ENCODE results near the gene RGL2.

Gene RGL2

DNA sequence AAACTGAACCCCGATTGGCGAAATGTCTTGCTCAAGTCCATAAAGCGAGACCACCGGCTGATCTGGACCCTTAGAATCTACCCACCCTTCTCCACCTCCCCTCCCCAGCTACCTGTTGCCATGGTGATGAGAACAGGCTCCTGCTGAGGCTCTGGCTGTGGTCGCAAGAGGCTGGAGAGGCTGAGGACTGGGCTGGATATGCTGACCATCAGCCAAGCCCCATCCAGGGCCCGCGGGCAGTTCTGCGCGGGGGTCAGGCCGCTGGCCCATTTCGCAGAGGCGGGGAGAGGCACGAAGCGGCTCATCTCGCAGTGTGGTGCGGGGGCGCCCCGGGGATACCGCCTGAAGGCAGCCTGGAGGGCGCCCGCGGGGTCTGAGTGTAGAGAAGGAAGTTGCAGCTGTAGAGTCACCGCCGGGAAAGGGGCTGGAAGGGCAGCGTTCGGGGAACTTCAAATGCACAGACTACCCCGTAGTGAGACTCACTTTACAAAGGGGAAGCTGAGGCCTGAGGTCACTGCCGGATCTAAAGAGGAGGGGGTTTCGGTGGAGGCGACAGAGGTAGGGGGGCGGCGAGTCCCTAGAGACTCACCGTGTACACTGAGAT lies 14.5 kb upstream of the RGL2 start:
- Mint-ChIP-seq H3K27ac (peak overlapping the region; percentile 96), H3K36me3 (ENCODE audit: low read depth) (peaks cover 47% of the 10 kb centered on the region), H3K27me3 (ENCODE audit: low read depth) (no peaks in the 10 kb centered on the region), H3K9me3 (no peaks in the 10 kb centered on the region), H3K4me3 (peak overlapping the region; percentile 95), H3K4me1 (ENCODE audit: low read depth) (peaks cover 40% of the 10 kb centered on the region)
- peak; percentile 53 for DNase-seq (ENCODE audit: low spot score)

DNA sequence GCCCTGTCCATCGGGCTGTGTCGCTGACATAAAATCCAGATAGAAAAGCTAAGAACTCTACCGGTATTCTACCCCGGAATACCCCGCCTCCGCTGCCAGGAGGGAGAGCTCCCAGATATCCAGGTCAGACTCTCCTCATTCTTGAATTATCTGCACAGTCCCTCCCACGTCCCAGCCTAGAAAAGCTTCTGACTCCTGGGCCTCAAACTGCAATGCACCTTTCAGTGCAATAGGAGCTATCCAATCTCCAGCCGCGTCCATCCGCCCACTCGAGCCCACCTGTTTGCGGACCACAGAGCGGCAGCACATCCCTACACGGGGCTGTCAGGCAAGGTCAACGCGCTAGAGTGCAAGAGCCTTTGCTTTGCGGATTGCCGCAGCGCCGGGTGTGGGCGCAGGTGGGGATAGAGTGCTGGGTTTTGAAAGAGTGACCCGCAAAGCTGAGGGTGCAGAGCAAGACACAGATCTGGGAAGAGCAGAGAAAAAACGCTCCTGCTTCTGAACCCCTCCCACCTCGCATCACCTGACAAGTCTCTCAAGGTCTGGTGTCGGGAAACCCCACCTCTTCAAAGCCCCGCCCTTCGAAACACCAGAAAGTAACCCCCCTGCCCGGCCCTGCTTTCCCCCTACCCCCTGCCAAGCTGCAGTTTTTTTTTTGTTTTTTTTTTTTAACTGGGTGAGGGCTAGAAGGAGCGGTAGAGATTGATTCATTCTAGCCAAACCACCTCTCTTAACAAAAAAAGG lies 13.8 kb upstream of the RGL2 start:
- peaks cover 37% of the 10 kb centered on the region for H3K4me1 Mint-ChIP-seq (ENCODE audit: low read depth)
- peaks cover 44% of the 10 kb centered on the region for H3K36me3 Mint-ChIP-seq (ENCODE audit: low read depth)
- H3K9me3 Mint-ChIP-seq: no peaks in the 10 kb centered on the region

DNA sequence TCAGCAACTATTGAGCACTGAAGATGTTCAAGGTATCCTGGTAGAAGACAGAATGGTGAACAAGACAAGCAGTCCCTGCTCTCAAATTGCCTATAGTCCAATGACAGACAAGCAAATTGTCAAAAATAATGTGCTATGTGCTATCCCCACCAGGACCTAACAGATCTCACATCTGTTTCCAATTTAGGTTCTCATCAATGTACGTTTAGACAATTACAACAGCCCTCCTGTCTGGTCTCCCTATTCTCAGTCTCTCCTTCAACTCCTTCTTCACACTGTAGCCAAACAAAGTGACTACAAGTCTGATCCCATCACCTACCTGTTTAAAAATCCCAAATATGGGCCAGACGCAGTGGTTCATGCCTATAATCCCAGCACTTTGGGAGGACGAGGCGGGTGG lies 7.6 kb upstream of the RGL2 start:
- Mint-ChIP-seq H3K9me3 (no peaks in the 10 kb centered on the region), H3K27me3 (ENCODE audit: low read depth) (no peaks in the 10 kb centered on the region), H3K27ac (peak overlapping the region; percentile 2), H3K4me1 (ENCODE audit: low read depth) (peaks cover 21% of the 10 kb centered on the region), H3K36me3 (ENCODE audit: low read depth) (peaks cover 44% of the 10 kb centered on the region), H3K4me3 (no peak overlapping the region)
- no peak for DNase-seq (ENCODE audit: low spot score)

More for the DNA sequence above, 13.8 kb upstream of the RGL2 start:
- Mint-ChIP-seq H3K27ac (peak overlapping the region; percentile 96), H3K4me3 (peak overlapping the region; percentile 95), H3K27me3 (ENCODE audit: low read depth) (no peaks in the 10 kb centered on the region)
- DNase-seq (ENCODE audit: low spot score): peak; percentile 78

DNA sequence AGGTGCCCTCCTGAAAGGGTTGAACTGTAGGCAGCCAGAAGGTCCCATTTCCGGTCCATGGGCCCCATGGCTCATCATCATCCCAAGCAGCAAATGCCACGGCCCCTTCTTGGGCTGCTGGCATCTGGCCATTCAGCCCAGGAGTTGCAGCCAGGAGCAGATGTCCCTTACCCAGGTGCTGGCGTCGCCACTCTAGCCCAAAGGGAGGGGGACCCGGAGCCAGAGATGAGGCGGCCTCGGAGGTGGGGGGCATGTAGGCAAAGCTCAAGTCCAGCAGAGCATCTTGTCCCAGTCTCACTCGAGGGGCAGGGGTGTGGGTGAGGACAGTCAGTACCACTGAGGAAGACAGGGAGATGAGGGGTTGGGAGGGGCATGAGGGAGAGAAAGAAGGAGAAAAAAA lies 6.3 kb upstream of the RGL2 start:
- peaks cover 49% of the 10 kb centered on the region for H3K36me3 Mint-ChIP-seq (ENCODE audit: low read depth)
- H3K27ac Mint-ChIP-seq: no peak overlapping the region
- no peak overlapping the region for H3K4me3 Mint-ChIP-seq
- H3K9me3 Mint-ChIP-seq: no peaks in the 10 kb centered on the region
- H3K27me3 Mint-ChIP-seq (ENCODE audit: low read depth): no peaks in the 10 kb centered on the region
- no peak for DNase-seq (ENCODE audit: low spot score)
- peaks cover 23% of the 10 kb centered on the region for H3K4me1 Mint-ChIP-seq (ENCODE audit: low read depth)

DNA sequence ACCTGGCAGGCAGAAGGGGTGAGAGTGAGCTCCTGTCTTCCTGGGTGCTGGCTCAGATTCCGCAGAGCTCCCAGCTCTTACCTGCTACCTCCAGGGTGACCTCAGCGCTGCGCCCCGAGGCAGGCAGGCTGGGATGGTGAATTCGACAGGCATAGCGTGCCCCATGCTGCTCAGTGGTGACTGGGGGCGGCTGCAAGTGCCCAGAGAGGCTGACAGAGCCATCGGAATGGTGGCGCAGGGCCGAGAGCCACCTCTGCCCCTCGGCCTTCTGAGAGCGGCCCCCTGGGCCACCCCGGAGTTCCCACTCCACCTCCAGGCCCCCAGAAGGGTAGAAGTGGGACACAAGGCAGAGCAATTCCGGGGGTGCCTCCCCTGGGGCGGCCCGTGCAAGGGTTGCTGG lies 5.5 kb upstream of the RGL2 start:
- H3K36me3 Mint-ChIP-seq (ENCODE audit: low read depth): peaks cover 57% of the 10 kb centered on the region
- H3K27ac Mint-ChIP-seq: no peak overlapping the region

DNA sequence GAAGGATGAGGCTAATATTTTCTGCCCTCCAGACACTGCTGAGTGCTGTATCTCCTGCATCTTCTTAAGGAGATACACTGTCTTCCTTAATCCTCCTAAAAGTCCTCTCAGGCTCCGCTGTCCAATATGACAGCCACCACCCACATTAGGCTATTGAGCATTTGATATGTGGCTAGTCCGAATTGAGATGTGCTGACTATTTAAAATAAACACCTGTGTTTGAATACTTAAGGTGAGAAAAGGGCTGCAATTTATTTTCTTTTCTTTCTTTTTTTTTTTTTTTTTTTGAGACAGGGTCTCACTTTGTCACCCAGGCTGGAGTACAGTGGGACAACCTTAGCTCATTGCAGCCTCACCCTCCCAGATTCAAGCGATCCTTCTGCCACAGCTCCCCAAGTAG lies 3.1 kb upstream of the RGL2 start:
- peaks cover 3% of the 10 kb centered on the region for H3K27me3 Mint-ChIP-seq (ENCODE audit: low read depth)

More for the DNA sequence above, 5.5 kb upstream of the RGL2 start:
- Mint-ChIP-seq H3K4me1 (ENCODE audit: low read depth) (peaks cover 28% of the 10 kb centered on the region), H3K4me3 (no peak overlapping the region), H3K27me3 (ENCODE audit: low read depth) (no peaks in the 10 kb centered on the region), H3K9me3 (no peaks in the 10 kb centered on the region)
- DNase-seq (ENCODE audit: low spot score): no peak

DNA sequence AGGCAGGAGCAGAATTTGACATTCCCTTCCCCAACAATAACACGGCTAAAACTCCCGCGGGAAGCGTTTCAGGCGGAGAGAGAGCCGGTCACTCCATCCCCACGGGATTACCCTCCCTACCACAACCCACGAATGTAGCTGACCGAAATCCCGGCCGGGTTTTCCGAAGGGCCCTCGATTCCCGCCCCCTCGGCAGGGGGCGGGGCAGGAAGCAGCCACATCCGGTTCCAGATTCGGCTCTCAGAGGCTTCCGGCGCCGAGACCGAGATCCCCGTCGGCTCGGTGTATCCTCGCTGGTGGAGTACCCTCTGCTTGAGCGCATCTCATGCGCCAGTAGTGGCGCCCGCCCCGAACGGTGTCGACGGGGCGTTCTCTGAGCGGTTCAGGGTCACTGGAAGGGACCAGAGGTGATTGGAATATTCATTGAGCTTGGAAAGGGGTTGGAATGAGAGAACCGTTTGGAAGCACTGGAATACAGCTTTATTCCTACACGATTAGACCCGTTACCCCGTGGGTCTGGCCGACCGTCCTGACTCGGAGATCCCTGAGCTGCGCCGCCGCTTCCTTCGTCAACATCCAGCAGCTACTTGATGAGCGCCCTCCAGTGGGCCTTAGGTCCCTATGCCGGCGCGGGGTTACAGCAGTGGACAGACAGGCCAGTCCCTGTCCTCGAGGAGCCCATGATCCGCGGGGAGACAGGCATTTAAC lies 649 bp upstream of the RGL2 start:
- Mint-ChIP-seq H3K4me1 (ENCODE audit: low read depth) (peaks cover 21% of the 10 kb centered on the region), H3K4me3 (peak overlapping the region; percentile 97), H3K27ac (peak overlapping the region; percentile 99), H3K36me3 (ENCODE audit: low read depth) (peaks cover 37% of the 10 kb centered on the region), H3K27me3 (ENCODE audit: low read depth) (peaks cover 3% of the 10 kb centered on the region), H3K9me3 (no peaks in the 10 kb centered on the region)
- peak; percentile 94 for DNase-seq (ENCODE audit: low spot score)

More for the DNA sequence above, 3.1 kb upstream of the RGL2 start:
- H3K27ac Mint-ChIP-seq: no peak overlapping the region
- peaks cover 50% of the 10 kb centered on the region for H3K36me3 Mint-ChIP-seq (ENCODE audit: low read depth)
- DNase-seq (ENCODE audit: low spot score): no peak
- no peak overlapping the region for H3K4me3 Mint-ChIP-seq
- H3K4me1 Mint-ChIP-seq (ENCODE audit: low read depth): peaks cover 26% of the 10 kb centered on the region
- H3K9me3 Mint-ChIP-seq: no peaks in the 10 kb centered on the region

DNA sequence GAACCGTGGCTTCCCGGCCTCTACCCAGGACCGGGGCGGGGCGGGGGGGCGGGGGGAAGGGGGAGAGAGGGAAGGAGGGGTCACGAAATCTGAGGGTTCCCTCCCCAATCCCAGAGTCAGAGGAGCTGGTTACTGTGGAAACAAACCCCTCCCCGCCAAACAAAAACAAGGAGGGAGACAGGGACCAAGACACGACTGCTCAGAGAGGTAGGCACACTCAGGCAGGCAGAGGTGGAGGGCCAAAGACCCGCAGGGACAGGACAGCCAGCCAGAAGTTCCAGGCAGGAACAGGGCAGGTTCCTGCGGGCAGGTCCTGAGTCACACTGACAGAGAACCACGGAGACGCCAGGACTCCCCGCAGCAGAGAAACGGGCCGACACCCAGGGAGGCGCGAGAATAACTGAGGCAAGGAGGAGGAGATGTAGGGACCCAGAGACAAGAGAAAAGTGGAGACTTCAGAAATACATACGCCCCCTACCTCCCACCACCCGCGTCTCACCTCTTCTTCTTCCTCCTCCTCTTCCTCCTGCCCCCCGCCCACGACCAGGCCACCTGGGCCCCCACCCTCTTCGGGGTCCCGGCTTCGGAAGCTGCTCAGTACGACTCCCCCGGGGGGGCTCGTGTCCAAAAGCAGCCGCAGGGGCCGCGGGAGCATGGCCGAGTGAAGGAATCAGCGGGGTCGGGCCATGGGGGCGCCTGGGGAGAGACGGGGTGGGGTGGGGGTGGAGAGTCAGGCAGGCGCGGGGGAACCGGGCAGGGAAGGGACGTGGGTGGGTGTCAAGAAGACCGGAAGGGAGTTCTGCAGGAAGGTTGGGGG lies 578 bp downstream of the RGL2 start:
- peak; percentile 61 for DNase-seq (ENCODE audit: low spot score)
- peaks cover 34% of the 10 kb centered on the region for H3K36me3 Mint-ChIP-seq (ENCODE audit: low read depth)

DNA sequence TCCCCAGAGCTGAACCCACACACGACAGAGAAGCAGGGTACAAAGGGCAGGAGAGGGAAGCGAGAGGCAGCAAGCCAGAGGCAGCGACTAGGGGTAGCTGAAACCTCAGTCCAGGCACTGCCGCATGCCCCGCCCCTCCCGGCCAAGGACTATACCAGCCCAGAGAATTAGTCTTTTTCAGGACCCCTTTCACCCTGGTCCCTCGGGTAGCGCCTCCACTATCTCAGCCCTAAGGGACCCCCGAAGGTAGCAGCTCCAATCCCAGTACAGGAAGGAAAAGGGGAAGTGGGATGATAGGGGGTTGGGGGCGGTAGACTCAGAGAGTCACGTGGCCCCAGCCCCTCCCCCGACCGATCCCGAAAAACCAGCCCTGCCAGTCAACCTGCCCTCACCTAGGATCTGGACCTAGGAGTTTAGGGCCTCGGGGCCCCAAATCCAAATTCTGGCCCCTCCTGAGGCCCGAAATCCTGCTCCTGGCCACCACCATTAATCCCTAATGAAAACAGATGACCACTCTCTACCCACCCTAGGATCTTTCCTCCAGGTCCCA lies 1.3 kb downstream of the RGL2 start:
- Mint-ChIP-seq H3K9me3 (no peaks in the 10 kb centered on the region), H3K27ac (peak overlapping the region; percentile 67), H3K4me3 (peak overlapping the region; percentile 97), H3K36me3 (ENCODE audit: low read depth) (peaks cover 35% of the 10 kb centered on the region), H3K27me3 (ENCODE audit: low read depth) (peaks cover 3% of the 10 kb centered on the region), H3K4me1 (ENCODE audit: low read depth) (peaks cover 17% of the 10 kb centered on the region)
- DNase-seq (ENCODE audit: low spot score): no peak

More for the DNA sequence above, 578 bp downstream of the RGL2 start:
- H3K4me3 Mint-ChIP-seq: peak overlapping the region; percentile 97
- no peaks in the 10 kb centered on the region for H3K9me3 Mint-ChIP-seq
- peaks cover 3% of the 10 kb centered on the region for H3K27me3 Mint-ChIP-seq (ENCODE audit: low read depth)
- peaks cover 17% of the 10 kb centered on the region for H3K4me1 Mint-ChIP-seq (ENCODE audit: low read depth)
- H3K27ac Mint-ChIP-seq: peak overlapping the region; percentile 99

DNA sequence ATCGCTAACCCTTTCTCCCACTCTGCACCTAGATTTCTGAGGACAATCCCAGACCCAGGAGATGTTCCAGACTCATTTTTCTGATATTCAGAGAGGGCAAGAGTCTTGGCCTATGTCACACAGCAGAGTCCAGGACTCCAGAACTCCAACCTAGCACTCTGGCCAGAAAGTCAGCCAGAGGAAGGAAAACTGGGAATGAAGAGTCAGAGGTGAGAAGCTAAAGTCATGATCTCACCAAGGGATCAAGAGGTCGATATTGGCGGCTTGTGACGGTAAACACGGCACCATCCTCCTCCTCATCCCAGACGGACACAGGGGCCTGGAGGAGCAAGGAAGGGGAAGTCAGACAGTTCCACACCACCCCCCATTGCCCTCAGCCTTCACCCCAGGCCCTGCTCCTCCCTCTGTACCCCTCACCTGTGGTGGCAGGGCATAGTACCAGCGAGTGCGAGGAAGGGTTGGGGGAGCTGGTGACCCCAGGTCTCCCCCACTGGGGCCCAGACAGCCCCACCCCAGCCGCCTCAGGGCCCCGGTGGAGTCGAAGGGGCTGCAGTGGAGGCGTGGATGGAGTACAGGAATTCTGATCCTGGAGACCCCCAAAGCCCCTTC lies 1.8 kb downstream of the RGL2 start:
- Mint-ChIP-seq H3K27ac (peak overlapping the region; percentile 11), H3K4me1 (ENCODE audit: low read depth) (peaks cover 17% of the 10 kb centered on the region), H3K36me3 (ENCODE audit: low read depth) (peaks cover 38% of the 10 kb centered on the region), H3K27me3 (ENCODE audit: low read depth) (peaks cover 3% of the 10 kb centered on the region), H3K4me3 (peak overlapping the region; percentile 97), H3K9me3 (no peaks in the 10 kb centered on the region)
- no peak for DNase-seq (ENCODE audit: low spot score)

DNA sequence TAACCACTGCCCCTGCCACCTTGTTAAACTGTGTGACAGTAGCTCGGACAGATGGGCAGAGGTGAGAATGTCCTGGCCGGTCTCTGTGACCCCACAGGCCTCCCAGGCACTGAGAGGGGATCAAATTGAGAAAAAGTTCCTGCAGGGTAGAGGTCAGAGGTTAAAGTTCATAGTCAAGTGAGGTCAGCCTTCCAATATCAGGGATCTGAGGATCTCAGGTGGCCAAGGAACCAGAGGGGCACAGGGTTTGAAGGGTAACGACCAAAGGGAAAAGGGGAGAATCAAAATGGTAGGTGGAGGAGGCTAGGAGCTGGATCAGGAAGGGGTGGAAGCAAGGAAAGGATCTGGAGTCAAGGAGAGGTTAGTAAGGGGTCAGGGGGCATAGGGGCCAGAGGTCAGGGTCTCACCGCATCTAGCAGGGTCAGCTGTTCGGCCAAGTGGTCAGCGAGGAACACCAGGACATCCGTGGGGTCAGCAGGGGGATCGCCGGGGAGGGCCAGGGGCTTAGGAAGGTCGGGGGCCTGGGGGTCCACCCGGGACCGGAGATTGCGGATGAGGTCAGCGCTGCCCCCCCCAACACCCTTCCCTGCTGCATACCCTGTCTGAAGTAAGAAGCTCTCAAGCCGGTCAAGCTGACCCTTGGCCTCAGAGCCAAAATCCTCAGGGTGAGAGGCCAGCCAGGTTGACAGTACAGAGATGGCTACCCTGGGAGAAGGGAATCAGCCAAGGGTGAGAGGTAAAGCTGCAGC lies 2.9 kb downstream of the RGL2 start:
- peaks cover 13% of the 10 kb centered on the region for H3K4me1 Mint-ChIP-seq (ENCODE audit: low read depth)
- H3K4me3 Mint-ChIP-seq: no peak overlapping the region
- H3K9me3 Mint-ChIP-seq: no peaks in the 10 kb centered on the region
- DNase-seq (ENCODE audit: low spot score): no peak
- no peak overlapping the region for H3K27ac Mint-ChIP-seq
- H3K27me3 Mint-ChIP-seq (ENCODE audit: low read depth): peaks cover 3% of the 10 kb centered on the region
- H3K36me3 Mint-ChIP-seq (ENCODE audit: low read depth): peaks cover 36% of the 10 kb centered on the region

DNA sequence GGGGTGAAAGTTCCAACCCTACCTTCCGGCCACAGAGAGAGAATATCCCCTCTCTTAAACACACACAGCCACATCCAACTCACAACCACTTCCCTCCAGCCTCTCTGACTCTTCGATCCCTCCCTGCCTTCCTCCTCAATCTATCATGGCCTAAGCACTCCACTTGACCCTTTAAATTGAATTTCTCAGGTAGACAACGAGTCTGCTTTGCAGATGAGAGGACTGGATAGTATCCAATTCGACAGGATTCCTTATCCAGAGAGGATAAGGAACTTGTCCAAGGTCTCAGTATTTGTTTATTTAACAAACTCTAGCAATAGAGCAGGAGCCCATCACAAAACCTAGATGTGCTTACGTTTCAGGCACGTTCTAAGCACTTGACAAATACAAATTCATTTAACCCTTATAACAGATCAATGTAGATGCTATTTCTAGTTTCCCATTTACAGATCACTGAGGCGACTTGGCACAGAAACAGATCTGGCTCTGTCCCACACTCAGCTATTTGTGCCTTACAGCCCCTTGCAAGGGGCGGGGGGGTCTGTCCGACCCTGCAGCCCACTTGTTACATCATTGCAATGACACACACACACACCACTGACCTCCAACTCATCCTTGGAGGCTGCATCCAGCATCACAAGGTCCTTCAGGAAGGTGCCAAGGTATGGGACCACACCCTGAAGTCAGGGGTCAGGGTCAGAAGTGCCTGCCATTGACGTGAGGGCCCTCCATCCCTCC lies 4.5 kb downstream of the RGL2 start:
- H3K9me3 Mint-ChIP-seq: no peaks in the 10 kb centered on the region
- H3K36me3 Mint-ChIP-seq (ENCODE audit: low read depth): peaks cover 31% of the 10 kb centered on the region
- H3K27me3 Mint-ChIP-seq (ENCODE audit: low read depth): peaks cover 3% of the 10 kb centered on the region
- no peak overlapping the region for H3K27ac Mint-ChIP-seq
- H3K4me1 Mint-ChIP-seq (ENCODE audit: low read depth): peaks cover 14% of the 10 kb centered on the region
- no peak overlapping the region for H3K4me3 Mint-ChIP-seq
- no peak for DNase-seq (ENCODE audit: low spot score)

Measured in T-helper 2 cell treated with Interferon-gamma antibody and Interleukin-4, amounts not matched to agents 5 μg/mL and 100 μg/mL, for 36 hours (primary cell).